K562 (cell line): ENCODE data around the gene RNF34. TPM values are rescaled to one million over a fixed set of nuclear protein-coding genes. Genes with fewer than 3 reads are reported as not detected.

Experiments
- ATAC-seq: fragments of 200-7000 bp; cut with Tn5 transposase; 3 replicates; pipeline ENCODE4 v1.9.1; 2020; ENCODE audit warnings: moderate library complexity
- BruUV-seq: library from RNA; stranded (reverse); fragments of 400-500 nt; replicated peaks from 2 replicates; lab custom pipeline; 2021; lab: Mats Ljungman, UMichigan
- CTCF ChIA-PET: fragments of 300-600 bp; formaldehyde crosslinking; extraction: SDS; loops from one replicate; lab custom pipeline; 2021; ENCODE audit warnings: low intra/inter-chr PET ratio; lab: Yijun Ruan, JAX
- POLR2A ChIA-PET: fragments of 300-600, 350-650 bp; sonication (Branson Sonifier 250); formaldehyde crosslinking; extraction: SDS; loops from one replicate; lab custom pipeline; 2021; ENCODE audit warnings: antibody characterized with exemption, inconsistent platforms; lab: Yijun Ruan, JAX
- DNase-seq, 4 experiments: peaks; one replicate each; pipeline versions ENCODE4 v3.0.0 to v3.0.0-alpha.2; 2011 to 2018; ENCODE audit warnings: low spot score in 3 of 4, mixed read lengths in 3 of 4; ENCODE audit errors: extremely low read depth in 1 of 4
- FAIRE-seq: peaks from 2 replicates; lab custom pipeline; 2011; peaks lifted over from hg19 to GRCh38; lab: Jason Lieb, UNC
- H2AFZ ChIP-seq: 2 replicates; pipeline ENCODE4 v1.6.0; 2011; ENCODE audit warnings: low read depth, low read length, control low read depth, inconsistent platforms
- H3K27ac ChIP-seq: fragments of 200-600 bp; 3 replicates; pipeline ENCODE4 v1.8.0; 2011; ENCODE audit warnings: low read depth, mild to moderate bottlenecking, control low read depth, inconsistent platforms, low read length, moderate library complexity, mixed read lengths; ENCODE audit errors: extremely low read depth
- H3K27me3 ChIP-seq, 2 experiments: fragments of 300-600 bp in 1 of 2; 2 replicates in 1 of 2; 3 replicates in 1 of 2; pipeline versions ENCODE4 v1.6.0 to v1.8.0; 2011; ENCODE audit warnings: inconsistent platforms in 2 of 2, low read length in 2 of 2, mild to moderate bottlenecking in 1 of 2, mixed read lengths in 1 of 2, moderate library complexity in 1 of 2; ENCODE audit not compliant: control insufficient read depth in 2 of 2, insufficient read depth in 2 of 2
- H3K36me3 ChIP-seq: fragments of 300-600 bp; 3 replicates; pipeline ENCODE4 v1.8.0; 2011; ENCODE audit warnings: mild to moderate bottlenecking, low read length, inconsistent platforms; ENCODE audit not compliant: control insufficient read depth, insufficient read depth
- H3K4me1 ChIP-seq, 2 experiments: fragments of 200-600 bp in 1 of 2; replicated peaks in 1 of 2; 2 replicates in 1 of 2; 3 replicates in 1 of 2; pipeline versions ENCODE4 v1.5.1 to v1.8.0; 2011; ENCODE audit warnings: inconsistent platforms in 2 of 2, low read length in 2 of 2, mild to moderate bottlenecking in 1 of 2, mixed read lengths in 1 of 2, moderate library complexity in 1 of 2; ENCODE audit not compliant: control insufficient read depth in 2 of 2, insufficient read depth in 2 of 2
- H3K4me2 ChIP-seq: 2 replicates; pipeline ENCODE4 v1.6.1; 2011; ENCODE audit warnings: low read length, control low read depth, inconsistent platforms, mixed read lengths; ENCODE audit not compliant: insufficient read depth
- H3K4me3 ChIP-seq: fragments of 200-600 bp; sonication (generic), shearing (Covaris generic); 2 replicates; pipeline ENCODE4 v1.5.1; 2016; ENCODE audit warnings: control low read depth, inconsistent platforms
- H3K79me2 ChIP-seq: fragments of 200-600 bp; 3 replicates; pipeline ENCODE4 v1.8.0; 2011; ENCODE audit warnings: low read length, inconsistent platforms; ENCODE audit not compliant: control insufficient read depth, insufficient read depth
- H3K9ac ChIP-seq, 2 experiments: 2 replicates each; pipeline versions ENCODE4 v1.6.0 to v1.6.1; 2011; ENCODE audit warnings: low read depth in 2 of 2, low read length in 2 of 2, control low read depth in 1 of 2, inconsistent platforms in 1 of 2, mild to moderate bottlenecking in 1 of 2, mixed read lengths in 1 of 2; ENCODE audit not compliant: insufficient read depth in 1 of 2
- H3K9me1 ChIP-seq: one replicate; pipeline ENCODE4 v1.6.0; 2011; ENCODE audit warnings: inconsistent platforms, mild to moderate bottlenecking, low read length, moderate library complexity; ENCODE audit not compliant: control insufficient read depth, insufficient read depth
- H3K9me3 ChIP-seq: replicated peaks from 2 replicates; pipeline ENCODE4 v1.5.1; 2011; ENCODE audit warnings: low read depth, low read length, inconsistent platforms; ENCODE audit not compliant: control insufficient read depth, insufficient read depth
- H4K20me1 ChIP-seq: replicated peaks from 2 replicates; pipeline ENCODE4 v1.6.1; 2011; ENCODE audit warnings: low read length, inconsistent platforms, mixed read lengths; ENCODE audit not compliant: control insufficient read depth, insufficient read depth
- CAMTA2 ChIP-seq: fragments of 250-450 bp; sonication (Bioruptor Pico); conservative IDR thresholded peaks from 2 replicates; pipeline ENCODE4 v1.5.1; 2022
- CBX8 ChIP-seq: fragments of 200-600 bp; sonication (generic); IDR thresholded peaks from 2 replicates; pipeline ENCODE4 v1.6.1; 2012; ENCODE audit warnings: borderline replicate concordance, mixed run types, low read depth, mild to moderate bottlenecking, moderate library complexity, mixed read lengths, low read length, control low read depth, inconsistent platforms; ENCODE audit not compliant: poor library complexity, severe bottlenecking; ENCODE audit errors: extremely low read depth
- E2F6 ChIP-seq, 2 experiments: IDR thresholded peaks; 2 replicates each; pipeline ENCODE4 v1.6.1; 2011; ENCODE audit warnings: borderline replicate concordance in 1 of 2, control low read depth in 1 of 2, low read depth in 1 of 2, low read length in 1 of 2, mild to moderate bottlenecking in 1 of 2, mixed read lengths in 1 of 2, moderate library complexity in 1 of 2; ENCODE audit not compliant: insufficient read depth in 1 of 2, insufficient read length in 1 of 2, poor library complexity in 1 of 2, severe bottlenecking in 1 of 2; ENCODE audit errors: extremely low read depth in 1 of 2
- SMAD2 ChIP-seq: fragments of 150-350 bp; IDR thresholded peaks from 2 replicates; pipeline ENCODE4 v1.6.1; 2014; ENCODE audit warnings: low read depth, mild to moderate bottlenecking, low read length
- SREBF1 ChIP-seq: fragments of 150-350 bp; IDR thresholded peaks from 2 replicates; pipeline ENCODE4 v1.6.1; 2014; ENCODE audit warnings: antibody characterized with exemption, low read depth, low read length, borderline replicate concordance
- TFE3 ChIP-seq: fragments of 450-650 bp; formaldehyde crosslinking; IDR thresholded peaks from 2 replicates; pipeline ENCODE4 v1.4.0; 2020; ENCODE audit warnings: mild to moderate bottlenecking, mixed read lengths
- ZBTB1 ChIP-seq: sonication (generic); formaldehyde crosslinking; IDR thresholded peaks from 2 replicates; pipeline ENCODE4 v1.8.1; 2023; ENCODE audit warnings: missing genetic modification reagents, low read depth, mild to moderate bottlenecking, borderline replicate concordance
- ZHX1 ChIP-seq: fragments of 150-350 bp; conservative IDR thresholded peaks from 2 replicates; pipeline ENCODE4 v1.6.1; 2014; ENCODE audit warnings: low read length
- ZSCAN29 ChIP-seq: fragments of 450-650 bp; IDR thresholded peaks from 2 replicates; pipeline ENCODE4 v1.6.1; 2017
- WGBS: fragments of 100-300 bp; shearing (Covaris generic); methylation state at CpG from one replicate; pipeline ENCODE4 v1.1.6; 2016; ENCODE audit warnings: low coverage, mixed read lengths; ENCODE audit not compliant: insufficient coverage; ENCODE audit errors: missing lambda C conversion rate; 5-methylcytosine and 5-hydroxymethylcytosine counted together
- in situ Hi-C: fragments of 300-500 bp; cut with MboI; formaldehyde crosslinking; loops from 4 replicates; pipeline ENCODE4 v1.15.0; 2018; ENCODE audit warnings: inconsistent platforms, mixed read lengths
- intact Hi-C: fragments of 100-400 bp; cut with micrococcal nuclease; formaldehyde crosslinking; loops from 2 replicates; pipeline ENCODE4 v1.14.2; 2022
- polyA plus RNA-seq, 8 experiments: library from polyadenylated mRNA; depleted of rRNA in 4 of 8; stranded (reverse) in 5 of 8; unstranded in 3 of 8; fragments of >200 nt; fragmentation: Nextera tagmentation in 2 of 8; fragmentation: Illumina TruSeq in 1 of 8; extraction: Ambion mirVana in 2 of 8; extraction: Trizol in 1 of 8; gene quantifications; 2 replicates each; pipeline versions ENCODE4 v1.2.1 to v1.2.3, GENCODE V29; 2011 to 2014; ENCODE audit warnings: inconsistent platforms in 1 of 8, missing spikeins in 1 of 8
- total RNA-seq, 7 experiments: library from RNA; depleted of rRNA in 6 of 7; stranded (reverse); fragments of >200 nt in 6 of 7; fragmentation: Illumina TruSeq in 2 of 7; extraction: Trizol in 2 of 7; gene quantifications; 2 replicates each; pipeline versions ENCODE4 v1.2.1 to v1.2.3, GENCODE V29; 2011 to 2021; ENCODE audit warnings: low replicate concordance in 1 of 7

RNF34 gene
- total and polyA plus RNA-seq, 9 of the 15 experiments (the other 6 are each of a cell fraction or from before 2014, with no cell fraction given): 41.7 to 88.9 (median 54.1) TPM

- TF ChIP-seq CBX8 (no peak), ZSCAN29 (no peak), E2F6 (IDR thresholded peaks at IDR 0.05; ENCODE audit: borderline replicate concordance in 1 of 2, extremely low read depth in 1 of 2, insufficient read depth in 1 of 2, insufficient read length in 1 of 2, low read depth in 1 of 2, low read length in 1 of 2, poor library complexity in 1 of 2, severe bottlenecking in 1 of 2) (no peak), CAMTA2 (no peak), SMAD2 (no peak), SREBF1 (no peak)
These were observed 44.1 kb upstream of the RNF34 start (continued) for GRCh38 chr12:121355818-121356217.

- H3K4me1 ChIP-seq: peaks cover 0 to 8% of the 10 kb centered on the region in 2 experiments; a peak in 2 of 5 replicates
- no peak overlapping the region for H3K4me3 ChIP-seq
- H3K9me1 ChIP-seq: no peaks in the 10 kb centered on the region
- POLR2A ChIA-PET: no interaction called here
- intact Hi-C loops: no loop called here
- WGBS: 59% methylated on average over 3 of the region's 3 CpGs
- DNase-seq (no peak), ATAC-seq (no peak), FAIRE-seq (no peak)
- BruUV-seq: no TSS peak
- H2AFZ ChIP-seq: no peak overlapping the region
- H3K27ac ChIP-seq: no peak overlapping the region
- CTCF ChIA-PET: no interaction called here
- in situ Hi-C loops: no loop called here
- no peaks in the 10 kb centered on the region for H3K9me3 ChIP-seq
- H3K4me2 ChIP-seq: no peak overlapping the region
- no peak overlapping the region for H3K9ac ChIP-seq
- H3K27me3 ChIP-seq: no peaks in the 10 kb centered on the region
- TF ChIP-seq ZBTB1 (no peak), ZHX1 (no peak), TFE3 (CRISPR knock-in tag) (peak; percentile 82)
- peaks cover 6% of the 10 kb centered on the region for H3K79me2 ChIP-seq
- H4K20me1 ChIP-seq: no peaks in the 10 kb centered on the region
- H3K36me3 ChIP-seq: no peaks in the 10 kb centered on the region
These were observed 43.3 kb upstream of the RNF34 start for GRCh38 chr12:121356657-121357056.
